Keratinocyte (primary cell): ENCODE data around the gene FAM240A. TPM values are rescaled to one million over a fixed set of nuclear protein-coding genes. Genes with fewer than 3 reads are reported as not detected.

Experiments used
- DNase-seq: peaks from one replicate; pipeline ENCODE4 v3.0.0-alpha.2; 2011; ENCODE audit warnings: low read depth, missing footprints, low spot score
- FAIRE-seq: peaks from 2 replicates; lab custom pipeline; 2011; peaks lifted over from hg19 to GRCh38; lab: Jason Lieb, UNC
- H2AFZ ChIP-seq: 2 replicates; pipeline ENCODE4 v1.6.0; 2012; ENCODE audit warnings: low read length, control low read depth, inconsistent platforms; ENCODE audit not compliant: control insufficient read depth
- H3K27ac ChIP-seq: 2 replicates; pipeline ENCODE4 v1.5.1; 2011; ENCODE audit warnings: low read length; ENCODE audit not compliant: control insufficient read depth, insufficient read depth
- H3K27me3 ChIP-seq: 3 replicates; pipeline ENCODE4 v1.6.0; 2011; ENCODE audit warnings: low read length; ENCODE audit not compliant: control insufficient read depth, insufficient read depth; ENCODE audit errors: extremely low read depth
- H3K36me3 ChIP-seq, 2 experiments: 2 replicates in 1 of 2; 3 replicates in 1 of 2; pipeline ENCODE4 v1.5.1; 2011; ENCODE audit warnings: low read length in 2 of 2, mild to moderate bottlenecking in 1 of 2; ENCODE audit not compliant: control insufficient read depth in 2 of 2, insufficient read depth in 2 of 2; ENCODE audit errors: extremely low read depth in 1 of 2
- H3K4me1 ChIP-seq: 3 replicates; pipeline ENCODE4 v1.5.1; 2011; ENCODE audit warnings: low read length; ENCODE audit not compliant: control insufficient read depth, insufficient read depth; ENCODE audit errors: extremely low read depth
- H3K4me2 ChIP-seq: 3 replicates; pipeline ENCODE4 v1.6.0; 2011; ENCODE audit warnings: low read depth, low read length; ENCODE audit not compliant: control insufficient read depth, insufficient read depth; ENCODE audit errors: extremely low read depth
- H3K4me3 ChIP-seq, 3 experiments: fragments of 200-600 bp in 1 of 3; sonication (generic) in 1 of 3; 2 replicates in 2 of 3; 3 replicates in 1 of 3; pipeline ENCODE4 v1.5.1; 2011 to 2016; ENCODE audit warnings: low read length in 3 of 3, mild to moderate bottlenecking in 3 of 3, control low read depth in 2 of 3, inconsistent platforms in 1 of 3, low read depth in 1 of 3, mixed read lengths in 1 of 3, mixed run types in 1 of 3, moderate library complexity in 1 of 3; ENCODE audit not compliant: control insufficient read depth in 2 of 3, insufficient read depth in 2 of 3; ENCODE audit errors: extremely low read depth in 1 of 3
- H3K79me2 ChIP-seq: 2 replicates; pipeline ENCODE4 v1.6.0; 2012; ENCODE audit warnings: low read length; ENCODE audit not compliant: control insufficient read depth, insufficient read depth
- H3K9ac ChIP-seq: 3 replicates; pipeline ENCODE4 v1.6.0; 2011; ENCODE audit warnings: low read length; ENCODE audit not compliant: control insufficient read depth, insufficient read depth; ENCODE audit errors: extremely low read depth
- H3K9me1 ChIP-seq: 3 replicates; pipeline ENCODE4 v1.6.0; 2011; ENCODE audit warnings: low read length; ENCODE audit not compliant: control insufficient read depth, insufficient read depth; ENCODE audit errors: extremely low read depth
- H3K9me3 ChIP-seq: 2 replicates; pipeline ENCODE4 v1.5.1; 2012; ENCODE audit warnings: low read depth, low read length; ENCODE audit not compliant: control insufficient read depth
- H4K20me1 ChIP-seq: 3 replicates; pipeline ENCODE4 v1.6.0; 2011; ENCODE audit warnings: low read length; ENCODE audit not compliant: control insufficient read depth, insufficient read depth; ENCODE audit errors: extremely low read depth
- EZH2 ChIP-seq: IDR thresholded peaks from one replicate; pipeline ENCODE4 v1.6.1; 2012; ENCODE audit warnings: inconsistent platforms, mild to moderate bottlenecking, low read length, moderate library complexity
- dilution Hi-C: fragments of 300-500 bp; cut with MboI; formaldehyde crosslinking; loops from one replicate; pipeline ENCODE4 v1.7.0; 2020; ENCODE audit warnings: low sequenced_read_pairs; ENCODE audit not compliant: extremely low pct_ligation_motif_present
- polyA plus RNA-seq, 5 experiments: library from polyadenylated mRNA; depleted of rRNA in 3 of 5; stranded (reverse) in 3 of 5; stranded (forward) in 1 of 5; unstranded in 1 of 5; fragments of >200 nt; gene quantifications; 1 replicate in 1 of 5; 2 replicates in 3 of 5; 3 replicates in 1 of 5; pipeline versions ENCODE4 v1.2.1 to v1.2.3, GENCODE V29; 2011 to 2012; ENCODE audit warnings: missing spikeins in 2 of 5, low read depth in 1 of 5, low replicate concordance in 1 of 5
- TF ChIP-seq, protein P1 (sequence below), 3 experiments: IDR thresholded peaks in 1 of 3; conservative IDR thresholded peaks in 1 of 3; optimal IDR thresholded peaks in 1 of 3; 2 replicates in 2 of 3; 3 replicates in 1 of 3; pipeline versions ENCODE3 to v1.5.1; 2011; ENCODE audit warnings: low read length in 3 of 3, mild to moderate bottlenecking in 3 of 3, moderate library complexity in 2 of 3, control low read depth in 1 of 3, inconsistent platforms in 1 of 3; ENCODE audit not compliant: insufficient read depth in 2 of 3; ENCODE audit errors: extremely low read depth in 1 of 3

The FAM240A gene
- polyA plus RNA-seq, 1 donor (not counting 4 experiments of a cell fraction or from before 2014, with no cell fraction given) = not detected

DNA sequence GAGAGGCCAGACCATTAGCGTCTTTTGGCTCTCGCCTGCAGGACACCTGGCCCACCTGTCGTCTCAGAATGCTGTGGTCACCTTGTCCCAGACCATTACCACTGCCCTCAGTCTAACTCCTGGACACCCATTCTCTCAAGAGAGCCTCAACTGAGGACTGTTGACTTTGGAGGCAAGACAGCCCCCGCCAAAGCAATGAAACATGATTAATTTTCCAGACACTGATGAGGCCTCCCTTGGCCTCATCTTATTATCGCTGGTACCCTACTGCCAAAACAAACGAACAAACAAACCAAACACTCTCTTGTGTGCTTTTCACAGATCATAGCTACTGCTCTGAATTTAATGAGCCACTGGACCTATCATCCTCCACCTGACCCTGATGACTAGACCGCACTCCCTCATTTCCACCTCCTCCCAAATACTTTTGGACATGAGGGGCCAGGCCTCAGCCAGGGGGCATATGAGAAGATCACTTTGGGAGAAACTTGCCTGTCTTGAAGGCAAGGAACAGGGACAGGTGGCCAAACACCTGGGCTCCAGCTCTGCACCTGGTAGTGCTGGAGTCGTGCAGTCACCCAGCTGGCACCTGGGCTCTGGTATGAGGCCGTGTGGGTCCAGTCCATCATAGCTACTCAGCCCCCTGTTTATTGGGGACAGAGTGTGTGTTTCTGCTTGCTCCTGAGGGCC lies 53.6 kb downstream of the FAM240A start:
- H3K4me1 ChIP-seq = peaks cover 4% of the 10 kb centered on the region
- no peaks in the 10 kb centered on the region for H4K20me1 ChIP-seq
- no peak overlapping the region for H2AFZ ChIP-seq
- H3K79me2 ChIP-seq = no peaks in the 10 kb centered on the region
- TF ChIP-seq, protein P1, sequence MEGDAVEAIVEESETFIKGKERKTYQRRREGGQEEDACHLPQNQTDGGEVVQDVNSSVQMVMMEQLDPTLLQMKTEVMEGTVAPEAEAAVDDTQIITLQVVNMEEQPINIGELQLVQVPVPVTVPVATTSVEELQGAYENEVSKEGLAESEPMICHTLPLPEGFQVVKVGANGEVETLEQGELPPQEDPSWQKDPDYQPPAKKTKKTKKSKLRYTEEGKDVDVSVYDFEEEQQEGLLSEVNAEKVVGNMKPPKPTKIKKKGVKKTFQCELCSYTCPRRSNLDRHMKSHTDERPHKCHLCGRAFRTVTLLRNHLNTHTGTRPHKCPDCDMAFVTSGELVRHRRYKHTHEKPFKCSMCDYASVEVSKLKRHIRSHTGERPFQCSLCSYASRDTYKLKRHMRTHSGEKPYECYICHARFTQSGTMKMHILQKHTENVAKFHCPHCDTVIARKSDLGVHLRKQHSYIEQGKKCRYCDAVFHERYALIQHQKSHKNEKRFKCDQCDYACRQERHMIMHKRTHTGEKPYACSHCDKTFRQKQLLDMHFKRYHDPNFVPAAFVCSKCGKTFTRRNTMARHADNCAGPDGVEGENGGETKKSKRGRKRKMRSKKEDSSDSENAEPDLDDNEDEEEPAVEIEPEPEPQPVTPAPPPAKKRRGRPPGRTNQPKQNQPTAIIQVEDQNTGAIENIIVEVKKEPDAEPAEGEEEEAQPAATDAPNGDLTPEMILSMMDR (optimal IDR thresholded peaks at IDR 0.05 in 1 of 3, IDR thresholded peaks at IDR 0.05 in 1 of 3, conservative IDR thresholded peaks at IDR 0.05 in 1 of 3; ENCODE audit: extremely low read depth in 1 of 3, insufficient read depth in 2 of 3, low read length in 3 of 3) = no peak
- TF ChIP-seq EZH2 = no peak
- no peaks in the 10 kb centered on the region for H3K27me3 ChIP-seq
- DNase-seq (no peak), FAIRE-seq (no peak)
- H3K9me1 ChIP-seq = no peaks in the 10 kb centered on the region
- H3K9ac ChIP-seq = no peak overlapping the region
- no peak overlapping the region for H3K27ac ChIP-seq
- dilution Hi-C loops = no loop called here
- no peak overlapping the region for H3K4me2 ChIP-seq
- H3K9me3 ChIP-seq = no peaks in the 10 kb centered on the region
- H3K4me3 ChIP-seq = no peak overlapping the region
- H3K36me3 ChIP-seq = peaks cover 2 to 4% of the 10 kb centered on the region in 2 experiments

- H2AFZ ChIP-seq = no peak overlapping the region
- H3K79me2 ChIP-seq = no peaks in the 10 kb centered on the region
- no peak for DNase-seq
- dilution Hi-C loops = no loop called here
- H3K9me3 ChIP-seq = no peaks in the 10 kb centered on the region
- no peaks in the 10 kb centered on the region for H3K4me1 ChIP-seq
- no peaks in the 10 kb centered on the region for H3K9me1 ChIP-seq
- H3K4me3 ChIP-seq = no peak overlapping the region
- H3K27ac ChIP-seq = no peak overlapping the region
- no peak overlapping the region for H3K4me2 ChIP-seq
- no peaks in the 10 kb centered on the region for H3K27me3 ChIP-seq
- TF ChIP-seq, protein P1 (optimal IDR thresholded peaks at IDR 0.05 in 1 of 3, IDR thresholded peaks at IDR 0.05 in 1 of 3, conservative IDR thresholded peaks at IDR 0.05 in 1 of 3; ENCODE audit: extremely low read depth in 1 of 3, insufficient read depth in 2 of 3, low read length in 3 of 3) = no peak
- TF ChIP-seq EZH2 = no peak
- H3K9ac ChIP-seq = no peak overlapping the region
- no peak for FAIRE-seq
- peaks cover 8 to 9% of the 10 kb centered on the region in 2 experiments for H3K36me3 ChIP-seq
- no peaks in the 10 kb centered on the region for H4K20me1 ChIP-seq
Measured at GRCh38 chr3:46666453-46666845, 54.1 kb downstream of the FAM240A start.
